GM20431 (cell line): Measurements from ENCODE around the gene GYG2.
"Not testable (repeated sequence)": the region's sequence is repeated elsewhere in the genome, so short reads cannot be mapped to it uniquely, and the experiment has no call there.

Experiments
- in situ Hi-C: fragments of 300-500 bp; cut with MseI, MboI; formaldehyde crosslinking; loops from one replicate; pipeline ENCODE4 v1.15.0; 2020; ENCODE audit warnings: low sequenced_read_pairs; ENCODE audit not compliant: unreplicated experiment

Gene GYG2

GRCh38 chrX:2812161-2812907 lies 16.4 kb upstream of the GYG2 start:
- in situ Hi-C loops, result not testable (repeated sequence)

GRCh38 chrX:2817036-2817435 lies 11.7 kb upstream of the GYG2 start:
- in situ Hi-C loops, result no loop called here

- in situ Hi-C loops, result no loop called here
These were observed 9.2 kb upstream of the GYG2 start for GRCh38 chrX:2819345-2820135.

GRCh38 chrX:2820136-2820771 lies 8.5 kb upstream of the GYG2 start:
- in situ Hi-C loops, result no loop called here

- in situ Hi-C loops, result no loop called here
These were observed 4.8 kb upstream of the GYG2 start for GRCh38 chrX:2823795-2824386.

GRCh38 chrX:2824886-2825285 lies 3.8 kb upstream of the GYG2 start:
- in situ Hi-C loops, result no loop called here

- in situ Hi-C loops, result no loop called here
These were observed 255 bp downstream of the GYG2 start for GRCh38 chrX:2828959-2829411.

GRCh38 chrX:2829469-2830246 lies 928 bp downstream of the GYG2 start:
- in situ Hi-C loops, result no loop called here

GRCh38 chrX:2831471-2832228 lies 2.9 kb downstream of the GYG2 start:
- in situ Hi-C loops, result no loop called here

GRCh38 chrX:2837961-2838360 lies 9.2 kb downstream of the GYG2 start:
- in situ Hi-C loops, result no loop called here

- in situ Hi-C loops, result no loop called here
These were observed 12.2 kb downstream of the GYG2 start for GRCh38 chrX:2840961-2841360.

- in situ Hi-C loops, result no loop called here
These were observed 12.8 kb downstream of the GYG2 start for GRCh38 chrX:2841537-2841936.

- in situ Hi-C loops, result no loop called here
These were observed 18.3 kb downstream of the GYG2 start for GRCh38 chrX:2846992-2847391.

- in situ Hi-C loops, result no loop called here
These were observed 20.2 kb downstream of the GYG2 start for GRCh38 chrX:2848871-2849301.

GRCh38 chrX:2854918-2855317 lies 26.2 kb downstream of the GYG2 start:
- in situ Hi-C loops, result no loop called here

- in situ Hi-C loops, result no loop called here
These were observed 27.0 kb downstream of the GYG2 start for GRCh38 chrX:2855761-2856160.

GRCh38 chrX:2857566-2857965 lies 28.8 kb downstream of the GYG2 start:
- in situ Hi-C loops, result no loop called here

- in situ Hi-C loops, result no loop called here
These were observed 30.6 kb downstream of the GYG2 start for GRCh38 chrX:2859197-2859797.

- in situ Hi-C loops, result no loop called here
These were observed 33.7 kb downstream of the GYG2 start for GRCh38 chrX:2862404-2862803.
